ENCODE measurements around the gene ZC3H12C. TPM values are rescaled to one million over a fixed set of nuclear protein-coding genes. Genes with fewer than 3 reads are reported as not detected.
A peak's percentile ranks its signal among the peaks of the same experiment; 100 is the strongest.

The ZC3H12C gene
- total and polyA plus RNA-seq, 9 donors = 2.5 to 21.0 (median 16.2) TPM

DNA sequence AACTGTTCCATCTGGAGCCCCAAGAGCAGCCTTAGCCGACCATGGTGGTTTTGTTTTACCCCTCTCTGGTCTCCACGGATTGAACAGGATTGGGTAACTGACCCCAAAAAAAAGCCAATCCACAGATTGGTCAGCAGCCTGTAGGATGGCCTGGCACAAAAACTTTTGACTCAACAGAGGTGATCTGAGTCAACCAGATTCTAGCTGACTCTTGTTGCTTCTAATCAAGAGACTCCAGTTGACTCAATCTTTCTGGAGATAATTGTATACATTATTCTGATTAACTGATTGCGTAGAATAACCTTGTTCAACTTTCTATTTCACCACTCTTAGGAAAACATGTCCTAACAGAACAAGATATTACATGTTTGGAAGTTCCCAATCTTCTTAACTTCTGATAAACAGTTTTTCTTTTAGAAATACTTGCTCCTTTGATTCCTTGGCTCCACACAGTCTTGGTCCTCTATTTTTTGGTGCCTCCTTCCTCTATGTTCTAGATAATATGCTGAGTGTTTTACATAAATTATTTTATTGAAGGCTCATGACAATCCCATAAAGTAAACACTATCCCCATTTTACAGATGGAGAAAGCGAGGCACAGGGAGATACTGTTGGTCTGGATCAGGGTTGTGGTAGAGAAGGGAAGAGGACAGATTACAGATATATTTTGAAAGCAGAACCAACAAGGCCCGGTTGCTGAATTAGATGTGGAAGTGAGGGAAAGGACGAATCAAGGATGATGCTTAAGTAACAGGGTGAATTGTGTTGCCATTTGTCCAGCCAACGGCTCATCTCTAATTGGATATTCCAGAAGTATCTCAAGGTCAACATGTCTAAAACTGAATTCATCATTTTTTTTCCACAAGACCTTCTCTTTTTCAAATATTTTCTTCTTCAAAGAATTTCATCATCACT lies 11.5 kb upstream of the ZC3H12C start:
- Histone ChIP-seq H3K27ac (no peak overlapping the region), H3K4me3 (no peak overlapping the region), H3K36me3 (no peaks in the 10 kb centered on the region), H3K9me3 (no peaks in the 10 kb centered on the region), H3K4me1 (ENCODE audit: insufficient read depth) (no peaks in the 10 kb centered on the region), H3K27me3 (no peaks in the 10 kb centered on the region)
- TF ChIP-seq POLR2A (IDR thresholded peaks at IDR 0.05) (no peak), EP300 (IDR thresholded peaks at IDR 0.05) (no peak), CTCF (IDR thresholded peaks at IDR 0.05) (no peak)
- DNase-seq = no peak
- 70 to 82% (median 72%) methylated on average over 7 of the region's 7 CpGs for WGBS, 3 donors
- intact Hi-C loops (cut with DNase I) = no loop called here

DNA sequence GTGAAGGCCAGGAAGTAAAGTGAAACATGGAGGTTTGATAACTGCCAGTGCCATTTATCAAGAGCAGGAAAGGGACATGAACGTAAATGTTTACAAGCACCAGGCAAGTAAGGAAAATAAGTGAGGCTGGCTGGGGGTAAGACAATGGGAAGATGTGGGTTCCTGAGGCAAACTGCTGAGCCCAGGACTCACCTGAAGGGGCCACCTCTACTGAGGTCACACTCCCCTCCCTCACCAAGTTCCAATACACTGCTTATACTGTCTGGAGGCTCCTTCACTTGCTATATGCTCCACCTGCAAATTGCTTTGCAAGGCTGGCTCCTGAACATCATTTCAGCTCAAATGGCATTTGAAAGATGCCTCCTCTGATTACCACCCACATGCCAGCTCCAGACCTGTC lies 10.3 kb upstream of the ZC3H12C start:
- Histone ChIP-seq H3K36me3 (no peaks in the 10 kb centered on the region), H3K4me3 (no peak overlapping the region), H3K27ac (no peak overlapping the region), H3K9me3 (no peaks in the 10 kb centered on the region), H3K27me3 (no peaks in the 10 kb centered on the region), H3K4me1 (ENCODE audit: insufficient read depth) (no peaks in the 10 kb centered on the region)
- WGBS, 3 donors = 79 to 97% (median 89%) methylated on average over 1 of the region's 1 CpG
- no peak for TF ChIP-seq POLR2A (IDR thresholded peaks at IDR 0.05)
- no peak for TF ChIP-seq CTCF (IDR thresholded peaks at IDR 0.05)
- no peak for TF ChIP-seq EP300 (IDR thresholded peaks at IDR 0.05)
- no peak for DNase-seq
- intact Hi-C loops (cut with DNase I) = no loop called here

DNA sequence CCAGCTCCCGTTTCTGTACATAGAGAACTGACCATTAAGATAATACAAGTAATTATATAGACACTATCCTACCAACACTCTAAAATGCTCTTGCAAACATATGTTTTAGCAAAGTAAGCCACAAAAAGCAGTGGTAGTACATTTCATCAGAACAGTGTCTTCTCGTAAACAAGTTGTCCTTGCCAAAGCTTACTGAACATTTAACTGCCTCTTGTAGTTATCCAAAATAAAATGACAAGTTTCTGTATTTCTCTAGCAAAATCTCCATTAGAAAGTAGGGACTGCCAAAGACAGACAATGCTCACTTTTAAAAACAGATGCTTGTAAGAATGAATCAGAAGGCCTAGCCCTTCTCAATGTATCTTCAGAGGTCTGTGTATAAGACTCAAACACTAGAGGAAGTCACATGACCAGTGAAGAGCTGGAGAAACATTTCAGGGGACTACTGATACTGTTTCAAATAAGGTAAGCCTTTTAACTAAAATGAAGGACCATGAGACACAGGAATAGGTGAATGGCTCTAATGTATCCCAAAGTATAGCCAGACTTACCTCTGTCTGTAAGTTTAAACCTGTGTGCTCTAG lies 7.8 kb upstream of the ZC3H12C start:
- Histone ChIP-seq H3K4me1 (ENCODE audit: insufficient read depth) (no peaks in the 10 kb centered on the region), H3K9me3 (no peaks in the 10 kb centered on the region), H3K36me3 (no peaks in the 10 kb centered on the region), H3K27ac (peak overlapping the region; percentile 27 to 39), H3K4me3 (no peak overlapping the region), H3K27me3 (no peaks in the 10 kb centered on the region)
- WGBS, 3 donors = 16 to 30% (median 24%) methylated on average over 2 of the region's 2 CpGs
- intact Hi-C loops (cut with DNase I) = no loop called here
- no peak for DNase-seq
- TF ChIP-seq EP300 (IDR thresholded peaks at IDR 0.05) (no peak), POLR2A (IDR thresholded peaks at IDR 0.05) (no peak)

DNA sequence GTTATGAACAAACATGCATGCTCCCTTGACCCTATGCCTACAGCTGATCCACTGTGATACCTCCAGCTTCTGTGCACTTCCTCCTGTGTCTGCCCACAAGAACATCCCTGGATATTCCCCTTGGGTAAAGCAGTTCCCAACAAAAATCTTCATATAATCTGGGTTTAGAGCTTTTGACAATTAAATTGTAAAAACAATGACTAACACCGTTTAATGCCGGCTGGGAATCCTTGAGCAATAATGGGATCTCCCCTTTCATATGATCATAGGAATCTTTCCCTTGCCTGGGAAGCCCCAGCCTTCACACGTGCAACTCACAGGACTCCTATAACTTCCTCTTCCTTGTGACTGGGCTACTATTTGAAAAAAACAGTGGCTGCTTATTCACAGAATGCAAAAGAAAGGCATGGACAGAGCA lies 6.3 kb upstream of the ZC3H12C start:
- DNase-seq = no peak
- TF ChIP-seq CTCF (IDR thresholded peaks at IDR 0.05) = no peak
- TF ChIP-seq POLR2A (IDR thresholded peaks at IDR 0.05) = no peak
- TF ChIP-seq EP300 (IDR thresholded peaks at IDR 0.05) = no peak
- intact Hi-C loops (cut with DNase I) = no loop called here

More for the DNA sequence above, 6.3 kb upstream of the ZC3H12C start:
- Histone ChIP-seq H3K27ac (no peak overlapping the region), H3K9me3 (no peaks in the 10 kb centered on the region), H3K27me3 (no peaks in the 10 kb centered on the region), H3K36me3 (no peaks in the 10 kb centered on the region), H3K4me3 (no peak overlapping the region), H3K4me1 (ENCODE audit: insufficient read depth) (no peaks in the 10 kb centered on the region)
- WGBS, 3 donors = 37 to 63% (median 59%) methylated on average over 3 of the region's 3 CpGs

All from ovary (tissue), 9 donors.